ENCODE measurements around the gene XDH. TPM values are rescaled to one million over a fixed set of nuclear protein-coding genes. Genes with fewer than 3 reads are reported as not detected.

Gene XDH
- total RNA-seq, 4 donors from 2014 or later = 25.9 to 57.9 (median 37.2) TPM

DNA sequence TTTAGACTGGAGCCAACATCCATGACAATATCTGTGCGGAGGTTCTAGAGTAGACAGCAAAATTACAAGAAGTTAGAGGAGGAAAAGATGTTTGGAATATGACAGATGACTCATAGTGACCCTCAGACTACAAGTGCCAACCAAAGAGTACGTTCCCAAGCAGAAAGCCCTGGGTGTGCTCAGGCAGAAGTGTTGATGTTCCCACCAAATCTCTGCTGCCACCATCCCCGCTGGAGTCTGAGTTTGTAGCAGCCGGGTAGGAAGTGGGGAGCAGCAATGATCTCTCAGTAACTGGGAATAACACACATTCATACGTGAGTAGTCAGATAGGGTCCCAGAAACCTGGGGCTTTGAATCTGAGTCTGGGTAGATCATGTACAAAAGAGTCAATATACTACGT is 73.2 kb downstream of the XDH start:
- Histone ChIP-seq H3K27me3 (no peaks in the 10 kb centered on the region), H3K4me3 (no peak overlapping the region), H3K27ac (no peak overlapping the region), H3K9me3 (no peaks in the 10 kb centered on the region), H3K36me3 (no peaks in the 10 kb centered on the region), H3K4me1 (no peaks in the 10 kb centered on the region)
- WGBS, 2 donors (ENCODE audit: low coverage in 1 of 2) = 80 to 88% methylated on average over 4 to 6 of the region's 6 CpGs
- TF ChIP-seq POLR2A (IDR thresholded peaks at IDR 0.05) (no peak), EP300 (IDR thresholded peaks at IDR 0.05; ENCODE audit: low read depth) (no peak), POLR2AphosphoS5 (IDR thresholded peaks at IDR 0.05) (no peak)
- TF ChIP-seq, protein P1, sequence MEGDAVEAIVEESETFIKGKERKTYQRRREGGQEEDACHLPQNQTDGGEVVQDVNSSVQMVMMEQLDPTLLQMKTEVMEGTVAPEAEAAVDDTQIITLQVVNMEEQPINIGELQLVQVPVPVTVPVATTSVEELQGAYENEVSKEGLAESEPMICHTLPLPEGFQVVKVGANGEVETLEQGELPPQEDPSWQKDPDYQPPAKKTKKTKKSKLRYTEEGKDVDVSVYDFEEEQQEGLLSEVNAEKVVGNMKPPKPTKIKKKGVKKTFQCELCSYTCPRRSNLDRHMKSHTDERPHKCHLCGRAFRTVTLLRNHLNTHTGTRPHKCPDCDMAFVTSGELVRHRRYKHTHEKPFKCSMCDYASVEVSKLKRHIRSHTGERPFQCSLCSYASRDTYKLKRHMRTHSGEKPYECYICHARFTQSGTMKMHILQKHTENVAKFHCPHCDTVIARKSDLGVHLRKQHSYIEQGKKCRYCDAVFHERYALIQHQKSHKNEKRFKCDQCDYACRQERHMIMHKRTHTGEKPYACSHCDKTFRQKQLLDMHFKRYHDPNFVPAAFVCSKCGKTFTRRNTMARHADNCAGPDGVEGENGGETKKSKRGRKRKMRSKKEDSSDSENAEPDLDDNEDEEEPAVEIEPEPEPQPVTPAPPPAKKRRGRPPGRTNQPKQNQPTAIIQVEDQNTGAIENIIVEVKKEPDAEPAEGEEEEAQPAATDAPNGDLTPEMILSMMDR (IDR thresholded peaks at IDR 0.05) = no peak
- in situ Hi-C loops (cut with MboI; ENCODE audit: low pct_ligation_motif_present in 1 of 4, low pct_unique_long_range_greater_than_20kb in 1 of 4, low sequenced_read_pairs in 3 of 4) = loop anchor here in 3 of 4 donors (25.0 kb wide), 3 partner anchors 179 to 1154 kb away; no protein-coding TSS in a partner anchor
- intact Hi-C loops (cut with DNase I; ENCODE audit: low total_unique reads) = no loop called here
- DNase-seq = no peak

DNA sequence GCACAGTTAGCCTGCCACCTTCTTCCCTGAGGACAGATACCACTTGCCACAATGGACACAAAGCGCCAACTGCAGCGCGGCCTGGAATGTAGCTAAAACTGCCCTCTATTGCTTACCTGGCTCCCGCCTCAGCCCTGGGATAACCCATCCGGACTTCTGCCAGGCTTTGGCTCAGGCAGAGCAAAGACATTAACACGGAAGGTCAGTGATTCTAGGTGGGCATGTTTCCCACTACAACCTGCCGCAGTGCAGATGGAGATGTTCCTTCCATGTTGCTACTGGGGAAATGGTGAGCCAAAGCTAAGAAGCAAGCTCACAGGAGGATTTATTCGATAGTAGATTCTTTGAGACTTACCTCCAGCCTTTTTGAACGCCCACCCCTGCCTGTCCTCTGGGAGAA is 74.8 kb downstream of the XDH start:
- in situ Hi-C loops (cut with MboI; ENCODE audit: low pct_ligation_motif_present in 1 of 4, low pct_unique_long_range_greater_than_20kb in 1 of 4, low sequenced_read_pairs in 3 of 4) (loop anchor here (5.0 to 25.0 kb wide), 6 partner anchors 105 to 1152 kb away; partner anchors contain the start of gene EHD3 (in 1 of the 4)), intact Hi-C loops (cut with DNase I; ENCODE audit: low total_unique reads) (loop anchor here (10.0 kb wide), 1 partner anchor 105 kb away; the partner anchor contains the start of gene EHD3)
- Histone ChIP-seq H3K4me1 (no peaks in the 10 kb centered on the region), H3K27ac (no peak overlapping the region), H3K27me3 (no peaks in the 10 kb centered on the region), H3K9me3 (no peaks in the 10 kb centered on the region), H3K36me3 (no peaks in the 10 kb centered on the region), H3K4me3 (no peak overlapping the region)
- no peak for TF ChIP-seq POLR2A (IDR thresholded peaks at IDR 0.05)
- WGBS, 2 donors (ENCODE audit: low coverage in 1 of 2) = 87% methylated on average over 9 of the region's 9 CpGs; no CpG with 5 or more reads in 1 of the 2 donors
- DNase-seq = no peak

DNA sequence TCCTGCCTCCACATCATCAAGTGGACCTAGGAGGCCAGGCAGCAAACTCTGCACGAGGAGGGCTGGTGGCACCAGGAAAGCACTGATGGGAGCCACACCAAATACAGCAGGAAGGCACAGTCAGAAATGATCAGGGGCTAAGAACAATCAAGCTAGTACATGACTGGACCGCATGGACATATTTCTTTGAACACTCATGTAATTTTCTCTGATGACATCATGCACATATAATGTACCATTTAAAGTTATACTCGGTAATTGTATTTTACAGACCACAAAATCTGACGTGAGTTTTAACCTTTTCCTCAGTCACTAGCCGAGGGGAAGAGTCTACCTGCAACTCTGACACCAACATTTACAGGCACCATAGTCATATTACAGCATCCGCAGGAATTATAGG is 76.7 kb downstream of the XDH start:
- no peak for DNase-seq
- intact Hi-C loops (cut with DNase I; ENCODE audit: low total_unique reads) = loop anchor here (10.0 kb wide), 1 partner anchor 103 kb away; the partner anchor contains the start of gene EHD3
- H3K36me3 ChIP-seq = no peaks in the 10 kb centered on the region
- H3K27me3 ChIP-seq = no peaks in the 10 kb centered on the region
- H3K4me3 ChIP-seq = no peak overlapping the region
- 79 to 83% methylated on average over 4 to 6 of the region's 6 CpGs for WGBS, 2 donors (ENCODE audit: low coverage in 1 of 2)
- in situ Hi-C loops (cut with MboI; ENCODE audit: low pct_ligation_motif_present in 1 of 4, low pct_unique_long_range_greater_than_20kb in 1 of 4, low sequenced_read_pairs in 3 of 4) = loop anchor here (5.0 to 25.0 kb wide), 6 partner anchors 103 to 1151 kb away; partner anchors contain the start of gene EHD3 (in 1 of the 4)
- no peak for TF ChIP-seq POLR2AphosphoS5 (IDR thresholded peaks at IDR 0.05)
- no peak for TF ChIP-seq POLR2A (IDR thresholded peaks at IDR 0.05)
- TF ChIP-seq EP300 (IDR thresholded peaks at IDR 0.05; ENCODE audit: low read depth) = no peak
- TF ChIP-seq, protein P1 (IDR thresholded peaks at IDR 0.05) = no peak
- H3K27ac ChIP-seq = no peak overlapping the region
- H3K4me1 ChIP-seq = no peaks in the 10 kb centered on the region
- no peaks in the 10 kb centered on the region for H3K9me3 ChIP-seq

DNA sequence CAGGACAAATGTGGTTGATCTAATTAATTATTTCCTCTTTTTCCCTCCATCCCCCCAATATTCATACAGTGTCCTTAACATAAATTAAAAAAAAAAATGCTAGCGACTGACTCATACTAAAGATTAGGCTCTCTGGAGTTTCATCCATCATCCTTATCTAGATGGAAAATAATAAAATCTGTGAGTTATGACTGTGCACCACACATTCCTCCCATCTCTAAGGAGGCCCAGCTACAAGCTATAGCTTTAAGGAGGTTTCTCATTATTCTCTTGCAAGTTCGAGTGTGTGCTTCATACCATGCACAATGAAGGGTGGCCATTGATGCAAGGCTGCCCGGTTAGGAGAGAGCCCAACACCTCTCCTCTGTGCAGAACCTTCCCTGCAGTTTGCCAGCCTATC is 77.3 kb downstream of the XDH start:
- Histone ChIP-seq H3K4me3 (no peak overlapping the region), H3K27me3 (no peaks in the 10 kb centered on the region), H3K9me3 (no peaks in the 10 kb centered on the region), H3K27ac (no peak overlapping the region), H3K36me3 (no peaks in the 10 kb centered on the region), H3K4me1 (no peaks in the 10 kb centered on the region)
- intact Hi-C loops (cut with DNase I; ENCODE audit: low total_unique reads) = loop anchor here (10.0 kb wide), 1 partner anchor 102 kb away; the partner anchor contains the start of gene EHD3
- TF ChIP-seq, protein P1 (IDR thresholded peaks at IDR 0.05) = no peak
- no peak for TF ChIP-seq POLR2AphosphoS5 (IDR thresholded peaks at IDR 0.05)
- no peak for TF ChIP-seq POLR2A (IDR thresholded peaks at IDR 0.05)
- TF ChIP-seq EP300 (IDR thresholded peaks at IDR 0.05; ENCODE audit: low read depth) = no peak
- in situ Hi-C loops (cut with MboI; ENCODE audit: low pct_ligation_motif_present in 1 of 4, low pct_unique_long_range_greater_than_20kb in 1 of 4, low sequenced_read_pairs in 3 of 4) = loop anchor here (5.0 to 25.0 kb wide), 6 partner anchors 102 to 1150 kb away; partner anchors contain the start of gene EHD3 (in 1 of the 4)
- no peak for DNase-seq
- 81 to 82% methylated on average over 1 to 3 of the region's 3 CpGs for WGBS, 2 donors (ENCODE audit: low coverage in 1 of 2)
